Measurements from ENCODE around the gene CCDC116.
"Not testable (repeated sequence)": the region's sequence is repeated elsewhere in the genome, so short reads cannot be mapped to it uniquely, and the experiment has no call there.

CCDC116 gene

GRCh38 chr22:21673534-21674321, 41.2 kb downstream of the CCDC116 start:
- TF ChIP-seq CTCF (IDR thresholded peaks at IDR 0.05; ENCODE audit: borderline replicate concordance, control extremely low read depth, extremely low read depth, insufficient read depth, missing control alignments) = no peak
- in situ Hi-C loops (cut with MboI; ENCODE audit: low sequenced_read_pairs, unreplicated experiment) = no loop called here
- DNase-seq (ENCODE audit: low spot score) = no peak

- in situ Hi-C loops (cut with MboI; ENCODE audit: low sequenced_read_pairs, unreplicated experiment) = no loop called here
- TF ChIP-seq CTCF (IDR thresholded peaks at IDR 0.05; ENCODE audit: borderline replicate concordance, control extremely low read depth, extremely low read depth, insufficient read depth, missing control alignments) = no peak
- DNase-seq (ENCODE audit: low spot score) = no peak
Observed at GRCh38 chr22:21674638-21675245, 42.2 kb downstream of the CCDC116 start.

- no peak for TF ChIP-seq CTCF (IDR thresholded peaks at IDR 0.05; ENCODE audit: borderline replicate concordance, control extremely low read depth, extremely low read depth, insufficient read depth, missing control alignments)
- in situ Hi-C loops (cut with MboI; ENCODE audit: low sequenced_read_pairs, unreplicated experiment) = no loop called here
- DNase-seq (ENCODE audit: low spot score) = no peak
Observed at GRCh38 chr22:21677606-21678443, 45.3 kb downstream of the CCDC116 start.

GRCh38 chr22:21678842-21679241, 46.3 kb downstream of the CCDC116 start:
- in situ Hi-C loops (cut with MboI; ENCODE audit: low sequenced_read_pairs, unreplicated experiment); DNase-seq (ENCODE audit: low spot score): not testable (repeated sequence)

GRCh38 chr22:21679383-21679782, 46.8 kb downstream of the CCDC116 start:
- no peak for DNase-seq (ENCODE audit: low spot score)
- no peak for TF ChIP-seq CTCF (IDR thresholded peaks at IDR 0.05; ENCODE audit: borderline replicate concordance, control extremely low read depth, extremely low read depth, insufficient read depth, missing control alignments)
- in situ Hi-C loops (cut with MboI; ENCODE audit: low sequenced_read_pairs, unreplicated experiment) = no loop called here

GRCh38 chr22:21680830-21681565, 48.4 kb downstream of the CCDC116 start:
- in situ Hi-C loops (cut with MboI; ENCODE audit: low sequenced_read_pairs, unreplicated experiment) = no loop called here
- DNase-seq (ENCODE audit: low spot score) = no peak
- TF ChIP-seq CTCF (IDR thresholded peaks at IDR 0.05; ENCODE audit: borderline replicate concordance, control extremely low read depth, extremely low read depth, insufficient read depth, missing control alignments) = no peak
